H1 (cell line): ENCODE results near the gene DCDC2. TPM values are rescaled to one million over a fixed set of nuclear protein-coding genes. Genes with fewer than 3 reads are reported as not detected.

Source experiments
- CTCF ChIA-PET: fragments of 300-600 bp; sonication (Branson Sonifier 250); formaldehyde crosslinking; loops from one replicate; lab custom pipeline; 2021; ENCODE audit not compliant: partially characterized antibody; lab: Charles Lee
- POLR2A ChIA-PET: fragments of 300-600 bp; sonication (Branson Sonifier 250); formaldehyde crosslinking; loops from one replicate; lab custom pipeline; 2021; ENCODE audit warnings: inconsistent platforms; ENCODE audit not compliant: partially characterized antibody; lab: Charles Lee
- DNase-seq, 2 experiments: peaks; one replicate each; pipeline versions ENCODE4 v3.0.0 to v3.0.0-alpha.2; 2010 to 2022; ENCODE audit warnings: low spot score in 2 of 2, low read depth in 1 of 2, mixed read lengths in 1 of 2
- FAIRE-seq: peaks from 2 replicates; lab custom pipeline; 2011; peaks lifted over from hg19 to GRCh38; lab: Jason Lieb, UNC
- H2AFZ ChIP-seq: 2 replicates; pipeline ENCODE4 v1.8.1; 2012; ENCODE audit warnings: low read length, inconsistent platforms
- H2AK5ac ChIP-seq: 2 replicates; pipeline ENCODE4 v1.6.1; 2013; ENCODE audit warnings: low read depth, low read length
- H2BK120ac ChIP-seq: replicated peaks from 2 replicates; pipeline ENCODE3; 2013; ENCODE audit warnings: low read depth, low read length, inconsistent platforms
- H2BK12ac ChIP-seq: 2 replicates; pipeline ENCODE4 v1.6.1; 2013; ENCODE audit warnings: low read depth, low read length
- H2BK15ac ChIP-seq: 2 replicates; pipeline ENCODE4 v1.6.1; 2013; ENCODE audit warnings: low read length
- H2BK20ac ChIP-seq: 2 replicates; pipeline ENCODE4 v1.6.1; 2013; ENCODE audit warnings: low read length
- H2BK5ac ChIP-seq: 2 replicates; pipeline ENCODE4 v1.6.1; 2013; ENCODE audit warnings: low read depth, low read length
- H3K14ac ChIP-seq: 2 replicates; pipeline ENCODE4 v1.6.1; 2013; ENCODE audit warnings: inconsistent platforms; ENCODE audit not compliant: insufficient read length
- H3K18ac ChIP-seq: 2 replicates; pipeline ENCODE4 v1.6.1; 2013; ENCODE audit warnings: low read length; ENCODE audit errors: extremely low read depth
- H3K23ac ChIP-seq: 2 replicates; pipeline ENCODE4 v1.6.1; 2013; ENCODE audit warnings: inconsistent platforms; ENCODE audit not compliant: insufficient read length
- H3K23me2 ChIP-seq: 2 replicates; pipeline ENCODE4 v1.6.1; 2013; ENCODE audit warnings: low read depth, low read length
- H3K27ac ChIP-seq: 2 replicates; pipeline ENCODE4 v1.6.1; 2011; ENCODE audit warnings: low read depth, low read length, inconsistent platforms
- H3K27me3 ChIP-seq, 4 experiments: replicated peaks in 1 of 4; 1 replicate in 1 of 4; 2 replicates in 3 of 4; pipeline versions ENCODE4 v1.6.1 to v1.8.1; 2011 to 2013; ENCODE audit warnings: low read length in 3 of 4, mild to moderate bottlenecking in 3 of 4, inconsistent platforms in 2 of 4, mixed read lengths in 2 of 4, moderate library complexity in 1 of 4; ENCODE audit not compliant: control insufficient read depth in 3 of 4, insufficient read depth in 3 of 4; ENCODE audit errors: extremely low read depth in 1 of 4
- H3K36me3 ChIP-seq, 4 experiments: 2 replicates each; pipeline versions ENCODE4 v1.6.1 to v1.8.1; 2011 to 2013; ENCODE audit warnings: mild to moderate bottlenecking in 4 of 4, low read length in 3 of 4, moderate library complexity in 2 of 4, control low read depth in 1 of 4, inconsistent platforms in 1 of 4; ENCODE audit not compliant: insufficient read depth in 4 of 4, control insufficient read depth in 2 of 4
- H3K4ac ChIP-seq: replicated peaks from 2 replicates; pipeline ENCODE3; 2013; ENCODE audit warnings: low read length, low read depth, mixed read lengths, inconsistent platforms; ENCODE audit not compliant: insufficient read length
- H3K4me1 ChIP-seq, 4 experiments: replicated peaks in 1 of 4; 1 replicate in 1 of 4; 2 replicates in 3 of 4; pipeline versions ENCODE4 v1.6.1 to v1.8.1; 2011 to 2013; ENCODE audit warnings: low read length in 3 of 4, inconsistent platforms in 2 of 4, mixed read lengths in 1 of 4; ENCODE audit not compliant: insufficient read depth in 4 of 4, control insufficient read depth in 3 of 4
- H3K4me2 ChIP-seq, 2 experiments: 2 replicates each; pipeline versions ENCODE4 v1.6.1 to v1.8.1; 2011 to 2013; ENCODE audit warnings: low read depth in 2 of 2, low read length in 2 of 2, control low read depth in 1 of 2, inconsistent platforms in 1 of 2, mild to moderate bottlenecking in 1 of 2; ENCODE audit not compliant: insufficient read depth in 1 of 2
- H3K4me3 ChIP-seq, 4 experiments: fragments of 200-600, 300-600 bp in 1 of 4; sonication (generic), shearing (Covaris generic), sonication (Bioruptor Twin) in 1 of 4; 2 replicates each; pipeline versions ENCODE4 v1.5.1 to v1.8.1; 2011 to 2016; ENCODE audit warnings: low read length in 4 of 4, low read depth in 3 of 4, control low read depth in 2 of 4, inconsistent platforms in 2 of 4, mild to moderate bottlenecking in 2 of 4, mixed read lengths in 1 of 4, moderate library complexity in 1 of 4; ENCODE audit not compliant: insufficient read depth in 2 of 4; ENCODE audit errors: extremely low read depth in 1 of 4
- H3K56ac ChIP-seq: replicated peaks from 2 replicates; pipeline ENCODE3; 2013; ENCODE audit warnings: low read depth, mild to moderate bottlenecking, mixed read lengths, low read length, inconsistent platforms; ENCODE audit not compliant: insufficient read length
- H3K79me1 ChIP-seq: 2 replicates; pipeline ENCODE4 v1.6.1; 2013; ENCODE audit warnings: low read depth, low read length, control low read depth
- H3K79me2 ChIP-seq, 2 experiments: 2 replicates each; pipeline versions ENCODE4 v1.6.1 to v1.8.1; 2012 to 2013; ENCODE audit warnings: low read length in 2 of 2, mild to moderate bottlenecking in 2 of 2, inconsistent platforms in 1 of 2; ENCODE audit not compliant: insufficient read depth in 2 of 2, control insufficient read depth in 1 of 2
- H3K9ac ChIP-seq, 4 experiments: replicated peaks in 1 of 4; 1 replicate in 1 of 4; 2 replicates in 3 of 4; pipeline versions ENCODE4 v1.6.1 to v1.8.1; 2011 to 2013; ENCODE audit warnings: low read depth in 3 of 4, low read length in 3 of 4, control low read depth in 2 of 4, mild to moderate bottlenecking in 2 of 4, moderate library complexity in 2 of 4, inconsistent platforms in 1 of 4; ENCODE audit errors: extremely low read depth in 1 of 4
- H3K9me3 ChIP-seq, 2 experiments: 2 replicates each; pipeline versions ENCODE4 v1.6.1 to v1.8.1; 2012 to 2013; ENCODE audit warnings: mild to moderate bottlenecking in 2 of 2, moderate library complexity in 2 of 2, control low read depth in 1 of 2, inconsistent platforms in 1 of 2, low read depth in 1 of 2, low read length in 1 of 2, mixed read lengths in 1 of 2; ENCODE audit not compliant: insufficient read depth in 2 of 2
- H4K20me1 ChIP-seq, 2 experiments: replicated peaks in 1 of 2; 2 replicates each; pipeline versions ENCODE3 to v1.8.1; 2011 to 2013; ENCODE audit warnings: inconsistent platforms in 2 of 2, low read length in 2 of 2, mild to moderate bottlenecking in 1 of 2; ENCODE audit not compliant: insufficient read depth in 2 of 2, control insufficient read depth in 1 of 2
- H4K5ac ChIP-seq: 2 replicates; pipeline ENCODE4 v1.6.1; 2013; ENCODE audit warnings: low read length, low read depth, mixed read lengths, inconsistent platforms; ENCODE audit not compliant: insufficient read length
- H4K8ac ChIP-seq: 2 replicates; pipeline ENCODE4 v1.8.0; 2013; ENCODE audit warnings: mild to moderate bottlenecking, moderate library complexity, low read length, inconsistent platforms; ENCODE audit not compliant: insufficient read depth; ENCODE audit errors: extremely low read depth
- H4K91ac ChIP-seq: replicated peaks from 2 replicates; pipeline ENCODE3; 2013; ENCODE audit warnings: low read length, mixed read lengths, inconsistent platforms; ENCODE audit not compliant: insufficient read length
- BCL11A ChIP-seq, 2 experiments: IDR thresholded peaks; one replicate each; pipeline ENCODE4 v1.6.1; 2011; ENCODE audit warnings: low read depth in 2 of 2, low read length in 2 of 2, mild to moderate bottlenecking in 2 of 2
- EGR1 ChIP-seq: IDR thresholded peaks from 2 replicates; pipeline ENCODE4 v1.6.1; 2011; ENCODE audit warnings: low read depth, low read length, borderline replicate concordance
- KDM1A ChIP-seq: fragments of 200-600, 300-600 bp; sonication (generic); IDR thresholded peaks from 2 replicates; pipeline ENCODE4 v1.7.1; 2016; ENCODE audit warnings: mild to moderate bottlenecking, low read length, borderline replicate concordance
- NANOG ChIP-seq: IDR thresholded peaks from 2 replicates; pipeline ENCODE4 v1.6.1; 2011; ENCODE audit warnings: low read length, low read depth, mild to moderate bottlenecking, inconsistent platforms; ENCODE audit not compliant: insufficient read depth, poor library complexity, severe bottlenecking
- NRF1 ChIP-seq: IDR thresholded peaks from 2 replicates; pipeline ENCODE4 v1.6.1; 2011; ENCODE audit warnings: mild to moderate bottlenecking, low read depth, low read length, improper control_type of control experiment
- RFX5 ChIP-seq: IDR thresholded peaks from 2 replicates; pipeline ENCODE4 v1.6.1; 2011; ENCODE audit warnings: low read depth, low read length, improper control_type of control experiment, borderline replicate concordance
- RNF2 ChIP-seq: fragments of 200-900, 300-1000 bp; sonication (generic); IDR thresholded peaks from 2 replicates; pipeline ENCODE4 v1.7.1; 2016; ENCODE audit warnings: borderline replicate concordance, low read depth, mild to moderate bottlenecking, antibody characterized with exemption, low read length; ENCODE audit not compliant: poor library complexity, severe bottlenecking; ENCODE audit errors: missing control alignments
- SAP30 ChIP-seq: fragments of 300-600 bp; sonication (generic); IDR thresholded peaks from 2 replicates; pipeline ENCODE4 v1.7.1; 2012; ENCODE audit warnings: low read length, moderate library complexity, mild to moderate bottlenecking, inconsistent platforms; ENCODE audit not compliant: insufficient read depth, insufficient replicate concordance
- WGBS, 2 experiments: shearing (Covaris generic) in 1 of 2; methylation state at CpG; one replicate each; pipeline versions ENCODE4 v1.1.6 to v1.1.7; 2013 to 2015; ENCODE audit warnings: low lambda C conversion rate in 2 of 2, mixed read lengths in 2 of 2, inconsistent platforms in 1 of 2, low coverage in 1 of 2, missing lambda C conversion rate in 1 of 2; ENCODE audit not compliant: insufficient replicate concordance in 2 of 2, insufficient coverage in 1 of 2, insufficient read length in 1 of 2; ENCODE audit errors: extremely low coverage in 1 of 2, missing lambda C conversion rate in 1 of 2; 5-methylcytosine and 5-hydroxymethylcytosine counted together
- polyA plus RNA-seq, 7 experiments: library from polyadenylated mRNA; depleted of rRNA in 3 of 7; stranded (reverse) in 5 of 7; unstranded in 2 of 7; fragments of >200 nt in 5 of 7; fragments of 200-250 nt in 2 of 7; gene quantifications; 1 replicate in 5 of 7; 2 replicates in 1 of 7; 4 replicates in 1 of 7; pipeline versions ENCODE4 v1.2.1 to v1.2.3, GENCODE V29; 2011 to 2013; ENCODE audit warnings: missing spikeins in 2 of 7, mixed read lengths in 2 of 7
- total RNA-seq: library from RNA; stranded (reverse); fragmentation: NEBNext Ultra II Directional; extraction: Animal tissue kit (Norgen Biotek cat#: 25700); gene quantifications from 2 replicates; pipeline ENCODE4 v1.2.1, GENCODE V29; 2021
- TF ChIP-seq, protein P1 (sequence below), 3 experiments: IDR thresholded peaks; 1 replicate in 2 of 3; 2 replicates in 1 of 3; pipeline versions ENCODE4 v1.5.1 to v1.6.1; 2011; ENCODE audit warnings: low read length in 3 of 3, mild to moderate bottlenecking in 3 of 3, inconsistent platforms in 2 of 3, low read depth in 1 of 3, moderate library complexity in 1 of 3; ENCODE audit not compliant: insufficient read depth in 1 of 3; ENCODE audit errors: control extremely low read depth in 1 of 3

The DCDC2 gene
- total and polyA plus RNA-seq, 2 of the 8 experiments (the other 6 are each of a cell fraction or from before 2014, with no cell fraction given) = 0.03 to 0.15 TPM

DNA sequence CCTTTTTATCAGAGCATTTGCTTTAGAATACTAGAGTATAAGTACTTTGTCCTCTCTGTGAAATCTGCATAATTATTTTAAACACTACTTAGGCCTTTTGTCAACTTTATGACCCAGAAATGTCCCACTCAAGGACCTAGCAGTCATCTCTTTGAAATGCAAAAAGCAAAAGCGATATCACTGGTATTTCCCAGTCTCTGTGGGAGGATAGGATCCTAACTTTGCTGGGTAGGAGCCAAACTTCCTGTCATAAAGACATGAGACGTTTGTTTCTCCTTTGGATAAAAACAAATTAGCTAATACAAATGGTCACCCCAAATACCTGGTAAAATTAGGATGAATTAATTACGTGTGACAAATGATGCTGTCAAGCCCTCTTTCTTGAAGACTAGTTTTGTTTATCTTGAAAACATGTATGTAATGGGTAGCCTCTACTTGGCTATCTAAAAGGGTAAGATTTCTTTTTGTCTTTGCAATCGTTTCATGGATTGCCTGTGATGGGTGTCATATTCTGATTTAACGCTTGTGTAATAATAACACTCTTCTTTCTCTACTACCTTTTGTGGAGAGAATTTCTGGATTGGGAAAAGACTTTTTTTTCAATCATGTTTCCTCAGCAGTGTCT lies 36.2 kb downstream of the DCDC2 start:
- H3K36me3 ChIP-seq = no peaks in the 10 kb centered on the region
- no peak overlapping the region for H2AK5ac ChIP-seq
- 36% methylated on average over 5 of the region's 5 CpGs; no CpG with 5 or more reads in 1 of the 2 experiments for WGBS, 2 experiments
- H2AFZ ChIP-seq = no peak overlapping the region
- H4K91ac ChIP-seq = no peak overlapping the region
- no peak for DNase-seq
- peaks cover 0 to 6% (median 2%) of the 10 kb centered on the region in 4 experiments; a peak in 2 of 7 replicates for H3K4me1 ChIP-seq
- no peaks in the 10 kb centered on the region for H3K9me3 ChIP-seq
- H4K20me1 ChIP-seq = no peaks in the 10 kb centered on the region
- H3K4ac ChIP-seq = no peak overlapping the region
- H3K23ac ChIP-seq = no peak overlapping the region
- no peak for TF ChIP-seq SAP30
- TF ChIP-seq EGR1 = no peak
- no peak for TF ChIP-seq NRF1
- TF ChIP-seq, protein P1, sequence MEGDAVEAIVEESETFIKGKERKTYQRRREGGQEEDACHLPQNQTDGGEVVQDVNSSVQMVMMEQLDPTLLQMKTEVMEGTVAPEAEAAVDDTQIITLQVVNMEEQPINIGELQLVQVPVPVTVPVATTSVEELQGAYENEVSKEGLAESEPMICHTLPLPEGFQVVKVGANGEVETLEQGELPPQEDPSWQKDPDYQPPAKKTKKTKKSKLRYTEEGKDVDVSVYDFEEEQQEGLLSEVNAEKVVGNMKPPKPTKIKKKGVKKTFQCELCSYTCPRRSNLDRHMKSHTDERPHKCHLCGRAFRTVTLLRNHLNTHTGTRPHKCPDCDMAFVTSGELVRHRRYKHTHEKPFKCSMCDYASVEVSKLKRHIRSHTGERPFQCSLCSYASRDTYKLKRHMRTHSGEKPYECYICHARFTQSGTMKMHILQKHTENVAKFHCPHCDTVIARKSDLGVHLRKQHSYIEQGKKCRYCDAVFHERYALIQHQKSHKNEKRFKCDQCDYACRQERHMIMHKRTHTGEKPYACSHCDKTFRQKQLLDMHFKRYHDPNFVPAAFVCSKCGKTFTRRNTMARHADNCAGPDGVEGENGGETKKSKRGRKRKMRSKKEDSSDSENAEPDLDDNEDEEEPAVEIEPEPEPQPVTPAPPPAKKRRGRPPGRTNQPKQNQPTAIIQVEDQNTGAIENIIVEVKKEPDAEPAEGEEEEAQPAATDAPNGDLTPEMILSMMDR (IDR thresholded peaks at IDR 0.05; ENCODE audit: control extremely low read depth in 1 of 3, insufficient read depth in 1 of 3, low read depth in 1 of 3, low read length in 3 of 3) = no peak
- TF ChIP-seq RFX5 = no peak
- no peak for TF ChIP-seq BCL11A (IDR thresholded peaks at IDR 0.05; ENCODE audit: low read depth in 2 of 2, low read length in 2 of 2)
- TF ChIP-seq RNF2 = no peak
- TF ChIP-seq NANOG = peak; percentile 63
- TF ChIP-seq KDM1A = no peak
- no peak overlapping the region for H4K5ac ChIP-seq
- no peak overlapping the region for H3K14ac ChIP-seq
- H3K79me1 ChIP-seq = no peaks in the 10 kb centered on the region
- no peak overlapping the region for H3K4me3 ChIP-seq
- H3K4me2 ChIP-seq = no peak overlapping the region
- H3K56ac ChIP-seq = no peak overlapping the region
- no peak for FAIRE-seq
- no peak overlapping the region for H2BK120ac ChIP-seq
- no peak overlapping the region for H4K8ac ChIP-seq
- no peak overlapping the region for H3K9ac ChIP-seq
- no peak overlapping the region for H3K18ac ChIP-seq
- H3K27me3 ChIP-seq = peaks cover 0 to 3% (median 2%) of the 10 kb centered on the region in 4 experiments; a peak in 3 of 7 replicates
- H2BK5ac ChIP-seq = no peak overlapping the region
- POLR2A ChIA-PET = no interaction called here
- H2BK20ac ChIP-seq = no peak overlapping the region
- H2BK15ac ChIP-seq = no peak overlapping the region
- no peak overlapping the region for H3K27ac ChIP-seq
- no peak overlapping the region for H2BK12ac ChIP-seq
- CTCF ChIA-PET = no interaction called here
- H3K79me2 ChIP-seq = no peaks in the 10 kb centered on the region
- no peaks in the 10 kb centered on the region for H3K23me2 ChIP-seq
